Esophagus squamous epithelium (tissue), 5 donors: ENCODE results near the gene DARS2. TPM values are rescaled to one million over a fixed set of nuclear protein-coding genes. Genes with fewer than 3 reads are reported as not detected.

Experiments
- DNase-seq: peaks from one replicate; lab custom pipeline; 2025; lab: John Stamatoyannopoulos, UW
- H3K27ac ChIP-seq, 4 donors: fragments of 200-600 bp; sonication (generic); one replicate each; pipeline ENCODE4 v1.5.1; 2016 to 2019; ENCODE audit warnings: mild to moderate bottlenecking in 1 of 4
- H3K27me3 ChIP-seq, 4 donors: fragments of 200-600 bp; sonication (generic); 1 replicate in 3 of 4; 2 replicates in 1 of 4; pipeline versions ENCODE4 v1.5.1 to v1.6.0; 2017 to 2021; ENCODE audit warnings: antibody characterized with exemption in 1 of 4
- H3K36me3 ChIP-seq, 3 donors: fragments of 200-600 bp; sonication (generic); one replicate each; pipeline ENCODE4 v1.5.1; 2016 to 2019
- H3K4me1 ChIP-seq, 3 donors: fragments of 200-600 bp; sonication (generic); one replicate each; pipeline ENCODE4 v1.5.1; 2017 to 2019
- H3K4me3 ChIP-seq, 4 donors: fragments of 200-600 bp; sonication (generic); 1 replicate in 3 of 4; 2 replicates in 1 of 4; pipeline ENCODE4 v1.5.1; 2016 to 2019; ENCODE audit warnings: mild to moderate bottlenecking in 2 of 4, moderate library complexity in 1 of 4
- H3K9me3 ChIP-seq, 3 donors: fragments of 200-600 bp; sonication (generic); one replicate each; pipeline ENCODE4 v1.5.1; 2016 to 2019
- CTCF ChIP-seq, 6 experiments: fragments of 450-650 bp in 4 of 6; fragments of 200-600 bp in 2 of 6; sonication (generic) in 2 of 6; IDR thresholded peaks; one replicate each; pipeline ENCODE4 v1.5.1; 2016 to 2019; ENCODE audit warnings: antibody characterized with exemption in 6 of 6, mild to moderate bottlenecking in 4 of 6, moderate library complexity in 4 of 6
- POLR2A ChIP-seq, 4 donors: fragments of 450-650 bp; IDR thresholded peaks; one replicate each; pipeline ENCODE4 v1.6.1; 2017; ENCODE audit warnings: antibody characterized with exemption in 4 of 4, mild to moderate bottlenecking in 4 of 4, moderate library complexity in 3 of 4
- WGBS, 2 donors: methylation state at CpG; one replicate each; pipeline ENCODE4 v1.1.5; 2018; 5-methylcytosine and 5-hydroxymethylcytosine counted together
- intact Hi-C: fragments of 100-400 bp; cut with DNase I; formaldehyde crosslinking; loops from one replicate; pipeline ENCODE4 v1.15.0; 2022
- total RNA-seq, 4 donors: library from RNA; depleted of rRNA; stranded (reverse); fragments of >200 nt; gene quantifications; one replicate each; pipeline ENCODE4 v1.1.0, GENCODE V29; 2016
- donor health status: DM: yes; HTN: yes; CAD: no.

Gene DARS2
- total RNA-seq, 4 donors from 2014 or later = 6.6 to 14.7 (median 9.9) TPM

- peaks cover 5 to 29% (median 5%) of the 10 kb centered on the region in 3 donors for H3K4me1 ChIP-seq
- WGBS, 2 donors = 88 to 90% methylated on average over 4 of the region's 4 CpGs
- TF ChIP-seq CTCF (IDR thresholded peaks at IDR 0.05) (no peak), POLR2A (IDR thresholded peaks at IDR 0.05) (no peak)
- H3K9me3 ChIP-seq = no peaks in the 10 kb centered on the region
- intact Hi-C loops = loop anchor here (10.0 kb wide), 1 partner anchor 407 kb away; no protein-coding TSS in a partner anchor
- H3K36me3 ChIP-seq = peaks cover 0 to 10% (median 0%) of the 10 kb centered on the region in 3 donors
- H3K4me3 ChIP-seq = no peak overlapping the region
- no peaks in the 10 kb centered on the region for H3K27me3 ChIP-seq
- H3K27ac ChIP-seq = no peak overlapping the region
- DNase-seq = no peak
These were observed 2.8 kb upstream of the DARS2 start for GRCh38 chr1:173821680-173822079.

GRCh38 chr1:173823781-173824314 lies 625 bp upstream of the DARS2 start:
- intact Hi-C loops = loop anchor here (10.0 kb wide), 1 partner anchor 409 kb away; no protein-coding TSS in a partner anchor
- Histone ChIP-seq H3K4me1 (peaks cover 5 to 29% (median 5%) of the 10 kb centered on the region in 3 donors), H3K36me3 (peaks cover 0 to 2% (median 0%) of the 10 kb centered on the region in 3 donors), H3K4me3 (peak overlapping the region; percentile 54 to 72 (median 69)), H3K9me3 (no peaks in the 10 kb centered on the region), H3K27me3 (no peaks in the 10 kb centered on the region), H3K27ac (peak overlapping the region; percentile 87 to 94 (median 92))
- TF ChIP-seq CTCF (IDR thresholded peaks at IDR 0.05) (no peak), POLR2A (IDR thresholded peaks at IDR 0.05) (no peak)
- WGBS, 2 donors = 0 to 1% methylated on average over 14 to 19 of the region's 25 CpGs
- DNase-seq = no peak

DNA sequence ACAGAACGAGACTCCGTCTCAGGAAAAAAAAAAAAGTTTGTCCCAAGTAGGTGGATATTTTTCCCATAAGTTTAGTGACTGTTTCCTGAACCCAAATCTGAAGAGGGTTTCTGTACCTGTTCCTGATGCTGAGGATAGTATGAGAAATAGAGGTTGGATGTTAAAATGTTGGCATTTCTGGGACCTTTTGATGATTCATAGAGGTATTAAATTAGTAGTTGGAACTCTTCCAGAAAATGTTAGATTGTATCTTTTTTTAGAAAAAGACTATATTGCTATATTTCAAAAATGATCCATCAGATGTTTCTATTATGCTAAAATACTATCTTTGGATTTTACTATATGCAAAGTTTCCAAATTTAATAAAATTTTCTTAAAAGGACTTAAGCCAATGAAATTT lies 3.1 kb downstream of the DARS2 start:
- intact Hi-C loops = loop anchor here (10.0 kb wide), 1 partner anchor 413 kb away; no protein-coding TSS in a partner anchor

GRCh38 chr1:173832748-173833147 lies 8.3 kb downstream of the DARS2 start:
- Histone ChIP-seq H3K9me3 (no peaks in the 10 kb centered on the region), H3K27me3 (no peaks in the 10 kb centered on the region), H3K4me1 (no peaks in the 10 kb centered on the region), H3K4me3 (no peak overlapping the region), H3K27ac (no peak overlapping the region), H3K36me3 (peaks cover 4 to 89% (median 9%) of the 10 kb centered on the region in 3 donors)
- DNase-seq = no peak
- no peak for TF ChIP-seq CTCF (IDR thresholded peaks at IDR 0.05)
- intact Hi-C loops = no loop called here
- WGBS, 2 donors = 78 to 92% methylated on average over 1 of the region's 1 CpG

More for the DNA sequence above, 3.1 kb downstream of the DARS2 start:
- H3K27ac ChIP-seq = no peak overlapping the region
- WGBS, 2 donors = 82 to 86% methylated on average over 2 of the region's 2 CpGs
- H3K27me3 ChIP-seq = no peaks in the 10 kb centered on the region
- H3K36me3 ChIP-seq = peaks cover 0 to 37% (median 4%) of the 10 kb centered on the region in 3 donors
- no peak overlapping the region for H3K4me3 ChIP-seq
- DNase-seq = no peak
- TF ChIP-seq POLR2A (IDR thresholded peaks at IDR 0.05) (no peak), CTCF (IDR thresholded peaks at IDR 0.05) (no peak)
- H3K4me1 ChIP-seq = peaks cover 5 to 26% (median 5%) of the 10 kb centered on the region in 3 donors
- no peaks in the 10 kb centered on the region for H3K9me3 ChIP-seq

DNA sequence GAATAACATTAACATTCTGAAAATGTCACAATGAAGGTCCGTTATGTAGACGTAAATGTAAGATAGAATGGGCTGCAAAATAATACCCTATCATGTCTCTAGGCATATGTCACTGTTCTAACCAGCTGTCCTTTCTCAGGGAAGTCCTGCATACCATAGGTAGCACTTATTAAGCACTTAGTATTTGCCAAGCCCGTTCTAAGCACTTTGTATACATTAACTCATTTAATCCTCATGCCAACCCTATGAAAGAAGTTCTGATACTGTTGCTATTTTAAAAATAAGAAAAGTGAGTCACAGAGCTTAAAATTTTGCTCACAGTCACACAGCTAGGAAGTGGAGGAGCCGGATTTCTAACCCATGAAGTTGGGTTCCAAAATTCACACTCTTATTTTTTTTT lies 27.6 kb downstream of the DARS2 start:
- H3K4me3 ChIP-seq = no peak overlapping the region
- no peaks in the 10 kb centered on the region for H3K9me3 ChIP-seq
- peak overlapping the region in 2 of 4 donors; percentile 48 to 49 for H3K27ac ChIP-seq
- DNase-seq = no peak
- H3K27me3 ChIP-seq = no peaks in the 10 kb centered on the region
- TF ChIP-seq POLR2A (IDR thresholded peaks at IDR 0.05) (no peak), CTCF (IDR thresholded peaks at IDR 0.05) (no peak)
- 66 to 71% methylated on average over 4 of the region's 4 CpGs for WGBS, 2 donors
- intact Hi-C loops = no loop called here
- peaks cover 0 to 18% (median 0%) of the 10 kb centered on the region in 3 donors for H3K4me1 ChIP-seq
- H3K36me3 ChIP-seq = peaks cover 0 to 85% (median 5%) of the 10 kb centered on the region in 3 donors
